HG02798 (cell line): ENCODE measurements around the gene KCNJ14.
"Not testable (repeated sequence)": the region's sequence is repeated elsewhere in the genome, so short reads cannot be mapped to it uniquely, and the experiment has no call there.

Experiments
- ATAC-seq: cut with Tn5 transposase; IDR thresholded peaks from one replicate; pipeline ENCODE4 v1.9.1; 2021; ENCODE audit warnings: mild to moderate bottlenecking; ENCODE audit not compliant: unreplicated experiment, poor library complexity

KCNJ14 gene

GRCh38 chr19:48484931-48485612 lies 29.7 kb downstream of the KCNJ14 start:
- no peak for ATAC-seq

- not testable (repeated sequence) for ATAC-seq
These were observed 31.3 kb downstream of the KCNJ14 start for GRCh38 chr19:48486706-48487105.

GRCh38 chr19:48487544-48487943 lies 32.2 kb downstream of the KCNJ14 start:
- no peak for ATAC-seq

- ATAC-seq = no peak
These were observed 32.6 kb downstream of the KCNJ14 start for GRCh38 chr19:48487948-48488347.

- ATAC-seq = not testable (repeated sequence)
These were observed 33.1 kb downstream of the KCNJ14 start for GRCh38 chr19:48488478-48488877.

- ATAC-seq = peak; percentile 44
These were observed 34.3 kb downstream of the KCNJ14 start for GRCh38 chr19:48489608-48490216.

GRCh38 chr19:48490981-48491792 lies 35.8 kb downstream of the KCNJ14 start:
- no peak for ATAC-seq

GRCh38 chr19:48491793-48492123 lies 36.4 kb downstream of the KCNJ14 start:
- no peak for ATAC-seq

- ATAC-seq = peak; percentile 58
These were observed 37.7 kb downstream of the KCNJ14 start for GRCh38 chr19:48492925-48493717.

- no peak for ATAC-seq
These were observed 38.5 kb downstream of the KCNJ14 start for GRCh38 chr19:48493718-48494401.

GRCh38 chr19:48495396-48495795 lies 40.0 kb downstream of the KCNJ14 start:
- ATAC-seq = no peak

- ATAC-seq = no peak
These were observed 41.8 kb downstream of the KCNJ14 start for GRCh38 chr19:48496959-48497727.

- no peak for ATAC-seq
These were observed 42.6 kb downstream of the KCNJ14 start for GRCh38 chr19:48497728-48498594.

GRCh38 chr19:48498595-48499311 lies 43.4 kb downstream of the KCNJ14 start:
- ATAC-seq = no peak

GRCh38 chr19:48499316-48500090 lies 44.1 kb downstream of the KCNJ14 start:
- ATAC-seq = no peak

GRCh38 chr19:48500830-48501493 lies 45.6 kb downstream of the KCNJ14 start:
- ATAC-seq = no peak
